OCI-LY3 (cell line): ENCODE data around the gene AFAP1.

Source experiments
- EZH2phosphoT487 ChIP-seq: fragments of 200-600 bp; shearing (Covaris generic); IDR thresholded peaks from 2 replicates; pipeline ENCODE4 v1.6.1; 2018; ENCODE audit warnings: antibody characterized with exemption, mixed run types, low read depth
- TF ChIP-seq, protein P1 (sequence below): fragments of 200-600, 300-600 bp; sonication (generic); IDR thresholded peaks from 2 replicates; pipeline ENCODE4 v1.5.1; 2014; ENCODE audit warnings: antibody characterized with exemption, low read length, low read depth

DNA sequence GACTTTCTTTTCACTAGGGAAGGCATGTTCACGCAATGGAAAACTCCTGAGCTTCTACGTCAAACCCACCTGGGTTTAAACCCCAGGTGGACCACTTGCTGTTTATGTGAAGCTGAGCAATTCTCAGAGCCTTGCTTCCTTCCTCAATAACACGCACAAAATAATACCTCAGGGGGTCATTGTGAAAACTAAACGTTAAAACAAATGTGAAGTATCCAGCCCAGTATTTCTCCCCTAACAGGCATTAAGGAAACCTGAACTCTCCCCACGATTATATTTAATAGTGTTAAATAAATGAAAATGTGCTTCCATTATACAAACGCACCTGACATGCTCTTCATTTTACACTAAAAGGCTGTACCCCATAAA lies 117.5 kb downstream of the AFAP1 start:
- TF ChIP-seq, protein P1, sequence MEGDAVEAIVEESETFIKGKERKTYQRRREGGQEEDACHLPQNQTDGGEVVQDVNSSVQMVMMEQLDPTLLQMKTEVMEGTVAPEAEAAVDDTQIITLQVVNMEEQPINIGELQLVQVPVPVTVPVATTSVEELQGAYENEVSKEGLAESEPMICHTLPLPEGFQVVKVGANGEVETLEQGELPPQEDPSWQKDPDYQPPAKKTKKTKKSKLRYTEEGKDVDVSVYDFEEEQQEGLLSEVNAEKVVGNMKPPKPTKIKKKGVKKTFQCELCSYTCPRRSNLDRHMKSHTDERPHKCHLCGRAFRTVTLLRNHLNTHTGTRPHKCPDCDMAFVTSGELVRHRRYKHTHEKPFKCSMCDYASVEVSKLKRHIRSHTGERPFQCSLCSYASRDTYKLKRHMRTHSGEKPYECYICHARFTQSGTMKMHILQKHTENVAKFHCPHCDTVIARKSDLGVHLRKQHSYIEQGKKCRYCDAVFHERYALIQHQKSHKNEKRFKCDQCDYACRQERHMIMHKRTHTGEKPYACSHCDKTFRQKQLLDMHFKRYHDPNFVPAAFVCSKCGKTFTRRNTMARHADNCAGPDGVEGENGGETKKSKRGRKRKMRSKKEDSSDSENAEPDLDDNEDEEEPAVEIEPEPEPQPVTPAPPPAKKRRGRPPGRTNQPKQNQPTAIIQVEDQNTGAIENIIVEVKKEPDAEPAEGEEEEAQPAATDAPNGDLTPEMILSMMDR: no peak
- no peak for TF ChIP-seq EZH2phosphoT487
